Measurements from ENCODE around the gene SERP2. TPM values are rescaled to one million over a fixed set of nuclear protein-coding genes. Genes with fewer than 3 reads are reported as not detected.

SERP2 gene
- total and polyA plus RNA-seq, 2 donors (not counting 1 experiment from before 2014, with no cell fraction given) = 0.43 TPM; not detected in 1

DNA sequence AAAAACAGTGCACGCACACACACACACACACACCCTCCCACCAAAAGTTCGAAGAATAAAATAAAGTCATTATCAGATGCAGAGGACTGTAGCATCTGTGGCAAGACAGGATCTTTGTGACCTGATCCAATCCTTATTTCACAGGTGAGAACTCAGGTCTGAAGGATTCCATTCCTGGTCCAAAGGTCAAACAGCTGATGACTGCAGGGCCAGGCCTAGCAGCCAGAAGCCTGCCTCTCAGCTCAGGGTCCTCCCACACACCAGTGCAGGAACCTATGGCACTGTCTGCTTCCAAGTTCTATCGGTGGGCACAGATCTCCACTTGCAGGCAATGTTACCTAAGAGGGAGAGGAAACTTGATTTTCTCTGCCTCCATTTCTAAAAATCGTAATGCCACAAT is 57.5 kb downstream of the SERP2 start:
- no peaks in the 10 kb centered on the region for H3K36me3 ChIP-seq (replicated peaks in 1 of 2; ENCODE audit: control extremely low read depth in 1 of 2, control insufficient read depth in 1 of 2, extremely low read depth in 1 of 2, insufficient read depth in 2 of 2, low read length in 1 of 2)
- ChIA-PET POLR2A (no interaction called here), CTCF (interaction anchor here (1.2 to 2.2 kb wide), 3 partner anchors 8 to 526 kb away, joined by 3 to 6 read pairs (median 4); no protein-coding TSS in a partner anchor)
- H3K9me3 ChIP-seq (ENCODE audit: control extremely low read depth in 1 of 3, control insufficient read depth in 2 of 3, insufficient read depth in 1 of 3, low read length in 2 of 3) = no peaks in the 10 kb centered on the region
- no peak overlapping the region for H3K27ac Mint-ChIP-seq
- ATAC-seq (ENCODE audit: low read depth) (no peak), DNase-seq (no peak)
- peaks cover 7% of the 10 kb centered on the region for H3K27me3 Mint-ChIP-seq
- H3K79me2 ChIP-seq (ENCODE audit: control insufficient read depth, insufficient read depth, low read length) = no peaks in the 10 kb centered on the region
- H3K9ac ChIP-seq (ENCODE audit: low read length) = no peak overlapping the region
- no peaks in the 10 kb centered on the region for H4K20me1 ChIP-seq (ENCODE audit: control insufficient read depth, insufficient read depth, low read length, poor library complexity, severe bottlenecking)
- TF ChIP-seq, protein P1, sequence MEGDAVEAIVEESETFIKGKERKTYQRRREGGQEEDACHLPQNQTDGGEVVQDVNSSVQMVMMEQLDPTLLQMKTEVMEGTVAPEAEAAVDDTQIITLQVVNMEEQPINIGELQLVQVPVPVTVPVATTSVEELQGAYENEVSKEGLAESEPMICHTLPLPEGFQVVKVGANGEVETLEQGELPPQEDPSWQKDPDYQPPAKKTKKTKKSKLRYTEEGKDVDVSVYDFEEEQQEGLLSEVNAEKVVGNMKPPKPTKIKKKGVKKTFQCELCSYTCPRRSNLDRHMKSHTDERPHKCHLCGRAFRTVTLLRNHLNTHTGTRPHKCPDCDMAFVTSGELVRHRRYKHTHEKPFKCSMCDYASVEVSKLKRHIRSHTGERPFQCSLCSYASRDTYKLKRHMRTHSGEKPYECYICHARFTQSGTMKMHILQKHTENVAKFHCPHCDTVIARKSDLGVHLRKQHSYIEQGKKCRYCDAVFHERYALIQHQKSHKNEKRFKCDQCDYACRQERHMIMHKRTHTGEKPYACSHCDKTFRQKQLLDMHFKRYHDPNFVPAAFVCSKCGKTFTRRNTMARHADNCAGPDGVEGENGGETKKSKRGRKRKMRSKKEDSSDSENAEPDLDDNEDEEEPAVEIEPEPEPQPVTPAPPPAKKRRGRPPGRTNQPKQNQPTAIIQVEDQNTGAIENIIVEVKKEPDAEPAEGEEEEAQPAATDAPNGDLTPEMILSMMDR (IDR thresholded peaks at IDR 0.05) = no peak
- no peak for TF ChIP-seq EZH2 (IDR thresholded peaks at IDR 0.05; ENCODE audit: borderline replicate concordance, insufficient read depth, low read depth, low read length, poor library complexity, severe bottlenecking)
- H3K27ac ChIP-seq (ENCODE audit: low read length in 2 of 2) = no peak overlapping the region
- H3K4me2 ChIP-seq (replicated peaks; ENCODE audit: low read depth, low read length, poor library complexity, severe bottlenecking) = no peak overlapping the region
- H3K27me3 ChIP-seq (replicated peaks in 1 of 4; ENCODE audit: control extremely low read depth in 1 of 4, control insufficient read depth in 3 of 4, insufficient read depth in 4 of 4, low read length in 3 of 4) = peaks cover 0 to 8% (median 0%) of the 10 kb centered on the region in 4 experiments
- intact Hi-C loops (cut with micrococcal nuclease) = no loop called here
- H2AFZ ChIP-seq (ENCODE audit: insufficient read depth, low read depth, low read length, poor library complexity, severe bottlenecking) = no peak overlapping the region
- WGBS (ENCODE audit: insufficient coverage) = 100% methylated on average over 1 of the region's 4 CpGs
- no peak overlapping the region for H3K4me3 Mint-ChIP-seq
- H3K4me3 ChIP-seq (ENCODE audit: control extremely low read depth in 1 of 5, extremely low read depth in 1 of 5, insufficient read depth in 1 of 5, low read depth in 2 of 5, low read length in 4 of 5) = no peak overlapping the region
- peaks cover 15% of the 10 kb centered on the region for H3K4me1 Mint-ChIP-seq
- peaks cover 11 to 14% of the 10 kb centered on the region in 2 donors for H3K4me1 ChIP-seq (ENCODE audit: control insufficient read depth in 2 of 2, insufficient read depth in 2 of 2, low read length in 2 of 2)
- no peaks in the 10 kb centered on the region for H3K9me3 Mint-ChIP-seq (ENCODE audit: insufficient read depth)

DNA sequence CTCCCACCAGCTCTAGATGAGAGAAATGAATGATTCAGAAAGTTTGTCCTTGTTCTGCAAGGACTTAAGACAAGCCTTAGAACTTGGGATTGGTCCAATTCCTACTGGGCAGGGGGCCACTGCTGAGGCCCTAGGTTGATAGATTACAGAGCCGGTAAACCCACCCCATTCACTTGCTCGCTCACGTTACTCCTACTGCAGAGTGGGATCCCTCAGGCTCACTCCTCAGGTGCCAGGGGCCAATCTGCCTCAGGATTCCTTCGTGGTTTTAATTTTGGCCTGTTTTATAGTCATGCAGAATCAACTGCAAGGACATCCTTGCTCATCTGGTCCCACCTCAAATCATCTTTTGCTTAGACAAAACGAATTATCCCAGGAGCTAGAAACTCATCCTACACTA is 59.0 kb downstream of the SERP2 start:
- Histone ChIP-seq H3K4me1 (ENCODE audit: control insufficient read depth in 2 of 2, insufficient read depth in 2 of 2, low read length in 2 of 2) (peaks cover 20 to 28% of the 10 kb centered on the region in 2 donors), H4K20me1 (ENCODE audit: control insufficient read depth, insufficient read depth, low read length, poor library complexity, severe bottlenecking) (no peaks in the 10 kb centered on the region), H3K9ac (ENCODE audit: low read length) (no peak overlapping the region), H2AFZ (ENCODE audit: insufficient read depth, low read depth, low read length, poor library complexity, severe bottlenecking) (no peak overlapping the region), H3K27me3 (replicated peaks in 1 of 4; ENCODE audit: control extremely low read depth in 1 of 4, control insufficient read depth in 3 of 4, insufficient read depth in 4 of 4, low read length in 3 of 4) (peaks cover 0 to 16% (median 0%) of the 10 kb centered on the region in 4 experiments), H3K4me2 (replicated peaks; ENCODE audit: low read depth, low read length, poor library complexity, severe bottlenecking) (no peak overlapping the region), H3K9me3 (ENCODE audit: control extremely low read depth in 1 of 3, control insufficient read depth in 2 of 3, insufficient read depth in 1 of 3, low read length in 2 of 3) (no peaks in the 10 kb centered on the region), H3K79me2 (ENCODE audit: control insufficient read depth, insufficient read depth, low read length) (no peaks in the 10 kb centered on the region), H3K27ac (ENCODE audit: low read length in 2 of 2) (no peak overlapping the region), H3K4me3 (ENCODE audit: control extremely low read depth in 1 of 5, extremely low read depth in 1 of 5, insufficient read depth in 1 of 5, low read depth in 2 of 5, low read length in 4 of 5) (no peak overlapping the region), H3K36me3 (replicated peaks in 1 of 2; ENCODE audit: control extremely low read depth in 1 of 2, control insufficient read depth in 1 of 2, extremely low read depth in 1 of 2, insufficient read depth in 2 of 2, low read length in 1 of 2) (no peaks in the 10 kb centered on the region)
- WGBS (ENCODE audit: insufficient coverage) = 98% methylated on average over 5 of the region's 5 CpGs
- no peak overlapping the region for H3K27ac Mint-ChIP-seq
- TF ChIP-seq, protein P1 (IDR thresholded peaks at IDR 0.05) = no peak
- no peak for TF ChIP-seq EZH2 (IDR thresholded peaks at IDR 0.05; ENCODE audit: borderline replicate concordance, insufficient read depth, low read depth, low read length, poor library complexity, severe bottlenecking)
- ChIA-PET POLR2A (no interaction called here), CTCF (interaction anchor here (0.6 to 12.2 kb wide), 2 partner anchors 10 to 526 kb away, joined by 4 to 260 read pairs; no protein-coding TSS in a partner anchor)
- intact Hi-C loops (cut with micrococcal nuclease) = no loop called here
- no peaks in the 10 kb centered on the region for H3K9me3 Mint-ChIP-seq (ENCODE audit: insufficient read depth)
- H3K4me3 Mint-ChIP-seq = no peak overlapping the region
- ATAC-seq (ENCODE audit: low read depth) = no peak
- peaks cover 27% of the 10 kb centered on the region for H3K4me1 Mint-ChIP-seq
- peaks cover 8% of the 10 kb centered on the region for H3K27me3 Mint-ChIP-seq
- no peak for DNase-seq

Data from B cell (primary cell).